ENCODE results near the gene MAN1A1. TPM values are rescaled to one million over a fixed set of nuclear protein-coding genes. Genes with fewer than 3 reads are reported as not detected.

The MAN1A1 gene
- total RNA-seq, 2 donors from 2014 or later: 98.6 to 115 TPM

GRCh38 chr6:119355890-119356289 is 6.3 kb upstream of the MAN1A1 start:
- H3K27me3 ChIP-seq (replicated peaks; ENCODE audit: insufficient read depth): no peaks in the 10 kb centered on the region
- H3K27ac ChIP-seq: no peak overlapping the region
- ATAC-seq (ENCODE audit: insufficient number of reproducible peaks, low FRiP score, low read depth) (no peak), DNase-seq (ENCODE audit: low spot score) (no peak)
- no peaks in the 10 kb centered on the region for H3K9me3 ChIP-seq
- TF ChIP-seq, protein P1, sequence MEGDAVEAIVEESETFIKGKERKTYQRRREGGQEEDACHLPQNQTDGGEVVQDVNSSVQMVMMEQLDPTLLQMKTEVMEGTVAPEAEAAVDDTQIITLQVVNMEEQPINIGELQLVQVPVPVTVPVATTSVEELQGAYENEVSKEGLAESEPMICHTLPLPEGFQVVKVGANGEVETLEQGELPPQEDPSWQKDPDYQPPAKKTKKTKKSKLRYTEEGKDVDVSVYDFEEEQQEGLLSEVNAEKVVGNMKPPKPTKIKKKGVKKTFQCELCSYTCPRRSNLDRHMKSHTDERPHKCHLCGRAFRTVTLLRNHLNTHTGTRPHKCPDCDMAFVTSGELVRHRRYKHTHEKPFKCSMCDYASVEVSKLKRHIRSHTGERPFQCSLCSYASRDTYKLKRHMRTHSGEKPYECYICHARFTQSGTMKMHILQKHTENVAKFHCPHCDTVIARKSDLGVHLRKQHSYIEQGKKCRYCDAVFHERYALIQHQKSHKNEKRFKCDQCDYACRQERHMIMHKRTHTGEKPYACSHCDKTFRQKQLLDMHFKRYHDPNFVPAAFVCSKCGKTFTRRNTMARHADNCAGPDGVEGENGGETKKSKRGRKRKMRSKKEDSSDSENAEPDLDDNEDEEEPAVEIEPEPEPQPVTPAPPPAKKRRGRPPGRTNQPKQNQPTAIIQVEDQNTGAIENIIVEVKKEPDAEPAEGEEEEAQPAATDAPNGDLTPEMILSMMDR (IDR thresholded peaks at IDR 0.05): no peak
- peaks cover 5 to 16% of the 10 kb centered on the region in 2 donors for H3K4me1 ChIP-seq (ENCODE audit: control insufficient read depth in 1 of 2, low read depth in 2 of 2)
- H3K36me3 ChIP-seq: no peaks in the 10 kb centered on the region
- H3K4me3 ChIP-seq: no peak overlapping the region

GRCh38 chr6:119355157-119355556 is 5.6 kb upstream of the MAN1A1 start:
- H3K36me3 ChIP-seq: no peaks in the 10 kb centered on the region
- no peak overlapping the region for H3K4me3 ChIP-seq
- TF ChIP-seq, protein P1 (IDR thresholded peaks at IDR 0.05): no peak
- H3K9me3 ChIP-seq: no peaks in the 10 kb centered on the region
- peaks cover 5 to 17% of the 10 kb centered on the region in 2 donors for H3K4me1 ChIP-seq (ENCODE audit: control insufficient read depth in 1 of 2, low read depth in 2 of 2)
- no peaks in the 10 kb centered on the region for H3K27me3 ChIP-seq (replicated peaks; ENCODE audit: insufficient read depth)
- no peak overlapping the region for H3K27ac ChIP-seq
- ATAC-seq (ENCODE audit: insufficient number of reproducible peaks, low FRiP score, low read depth) (no peak), DNase-seq (ENCODE audit: low spot score) (no peak)

DNA sequence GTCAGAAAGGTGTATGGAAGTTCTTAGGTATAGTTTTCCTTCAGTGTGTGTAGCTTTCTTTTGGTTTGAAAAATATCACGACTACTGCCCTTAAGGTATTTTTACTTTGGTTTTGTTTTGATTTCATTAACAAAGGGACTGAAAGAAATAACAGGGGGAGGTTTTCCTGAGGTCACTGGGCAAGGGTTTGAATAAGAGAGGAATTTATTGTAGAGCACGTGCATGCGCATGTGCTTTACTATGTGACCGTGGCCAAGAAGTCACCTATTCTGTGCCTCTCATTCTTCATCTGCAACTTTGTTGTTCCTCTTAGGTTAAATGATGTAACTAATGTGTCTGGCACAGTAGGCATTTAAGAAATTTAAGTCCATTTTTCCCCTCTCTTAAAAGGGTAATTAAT is 4.1 kb upstream of the MAN1A1 start:
- Histone ChIP-seq H3K4me1 (ENCODE audit: control insufficient read depth in 1 of 2, low read depth in 2 of 2) (peaks cover 5 to 17% of the 10 kb centered on the region in 2 donors), H3K27me3 (replicated peaks; ENCODE audit: insufficient read depth) (no peaks in the 10 kb centered on the region), H3K9me3 (no peaks in the 10 kb centered on the region), H3K4me3 (no peak overlapping the region), H3K36me3 (no peaks in the 10 kb centered on the region), H3K27ac (no peak overlapping the region)
- TF ChIP-seq, protein P1 (IDR thresholded peaks at IDR 0.05): no peak
- ATAC-seq (ENCODE audit: insufficient number of reproducible peaks, low FRiP score, low read depth): no peak
- no peak for DNase-seq (ENCODE audit: low spot score)

GRCh38 chr6:119352001-119352400 is 2.4 kb upstream of the MAN1A1 start:
- TF ChIP-seq, protein P1 (IDR thresholded peaks at IDR 0.05): no peak
- no peaks in the 10 kb centered on the region for H3K36me3 ChIP-seq
- no peaks in the 10 kb centered on the region for H3K27me3 ChIP-seq (replicated peaks; ENCODE audit: insufficient read depth)
- DNase-seq (ENCODE audit: low spot score) (no peak), ATAC-seq (ENCODE audit: insufficient number of reproducible peaks, low FRiP score, low read depth) (no peak)
- no peaks in the 10 kb centered on the region for H3K9me3 ChIP-seq
- H3K27ac ChIP-seq: no peak overlapping the region
- H3K4me1 ChIP-seq (ENCODE audit: control insufficient read depth in 1 of 2, low read depth in 2 of 2): peaks cover 5 to 28% of the 10 kb centered on the region in 2 donors
- H3K4me3 ChIP-seq: no peak overlapping the region

GRCh38 chr6:119350952-119351372 is 1.4 kb upstream of the MAN1A1 start:
- Histone ChIP-seq H3K36me3 (no peaks in the 10 kb centered on the region), H3K4me3 (peak overlapping the region; percentile 98), H3K27me3 (replicated peaks; ENCODE audit: insufficient read depth) (no peaks in the 10 kb centered on the region), H3K27ac (peak overlapping the region; percentile 94 to 98), H3K9me3 (no peaks in the 10 kb centered on the region), H3K4me1 (ENCODE audit: control insufficient read depth in 1 of 2, low read depth in 2 of 2) (peaks cover 11 to 36% of the 10 kb centered on the region in 2 donors)
- no peak for ATAC-seq (ENCODE audit: insufficient number of reproducible peaks, low FRiP score, low read depth)
- DNase-seq (ENCODE audit: low spot score): no peak
- TF ChIP-seq, protein P1 (IDR thresholded peaks at IDR 0.05): no peak
